Measurements from ENCODE around the gene ALKBH5.

The ALKBH5 gene

GRCh38 chr17:18245038-18245776, 61.6 kb downstream of the ALKBH5 start:
- H3K4me1 ChIP-seq (ENCODE audit: control insufficient read depth, insufficient read depth, low read length), result no peaks in the 10 kb centered on the region
- TF ChIP-seq ZNF600 (tag by site-specific recombination; IDR thresholded peaks at IDR 0.05) (no peak), BCL11B (tag by site-specific recombination; IDR thresholded peaks at IDR 0.05; ENCODE audit: low read depth) (peak; percentile 69; the same call in 1 of the 2 replicates), ATF2 (tag by site-specific recombination; IDR thresholded peaks at IDR 0.05; ENCODE audit: low read depth) (peak; percentile 75)

GRCh38 chr17:18246109-18246725, 62.6 kb downstream of the ALKBH5 start:
- Histone ChIP-seq H3K27ac (ENCODE audit: extremely low read depth, low read depth, low read length) (no peak overlapping the region), H3K36me3 (ENCODE audit: control insufficient read depth in 2 of 2, insufficient read depth in 1 of 2, low read length in 2 of 2) (peaks cover 6 to 88% of the 10 kb centered on the region in 2 experiments; a peak in 2 of 3 replicates), H3K9me3 (ENCODE audit: control insufficient read depth, insufficient read depth, low read depth, low read length) (no peaks in the 10 kb centered on the region), H3K4me1 (ENCODE audit: control insufficient read depth, insufficient read depth, low read length) (no peaks in the 10 kb centered on the region), H3K4me3 (ENCODE audit: low read depth, low read length) (no peak overlapping the region)
- ChIA-PET POLR2A (interaction anchor here (1.9 kb wide), 1 partner anchor 62 kb away, joined by 5 read pairs; the partner anchor contains the start of gene ALKBH5), CTCF (interaction anchor here (0.5 kb wide), 1 partner anchor 30 kb away, joined by 5 read pairs; no protein-coding TSS in a partner anchor)
- TF ChIP-seq HOXD13 (CRISPR knock-in tag; IDR thresholded peaks at IDR 0.05; ENCODE audit: borderline replicate concordance) (no peak), ZBTB17 (tag by site-specific recombination; IDR thresholded peaks at IDR 0.05) (no peak), ZNF311 (tag by site-specific recombination; IDR thresholded peaks at IDR 0.05; ENCODE audit: borderline replicate concordance) (no peak), ZBTB1 (tag by site-specific recombination; IDR thresholded peaks at IDR 0.05) (no peak), ZNF132 (tag by site-specific recombination; IDR thresholded peaks at IDR 0.05; ENCODE audit: borderline replicate concordance) (no peak), SP2 (tag by site-specific recombination; IDR thresholded peaks at IDR 0.05) (no peak), TCF7L2 (IDR thresholded peaks at IDR 0.05; ENCODE audit: borderline replicate concordance, low read depth, low read length) (no peak), ZNF843 (tag by site-specific recombination; IDR thresholded peaks at IDR 0.05) (no peak), ZNF155 (tag by site-specific recombination; IDR thresholded peaks at IDR 0.05) (no peak), ZNF510 (tag by site-specific recombination; IDR thresholded peaks at IDR 0.05; ENCODE audit: insufficient replicate concordance) (no peak), GLI4 (tag by site-specific recombination; IDR thresholded peaks at IDR 0.05) (no peak), REPIN1 (tag by site-specific recombination; IDR thresholded peaks at IDR 0.05; ENCODE audit: low read depth) (no peak), ZNF184 (tag by site-specific recombination; IDR thresholded peaks at IDR 0.05) (no peak), ZNF174 (tag by site-specific recombination; IDR thresholded peaks at IDR 0.05) (no peak), ZNF416 (tag by site-specific recombination; IDR thresholded peaks at IDR 0.05) (no peak), ZNF274 (IDR thresholded peaks at IDR 0.05; ENCODE audit: low read length) (no peak), ZNF274 (tag by site-specific recombination; IDR thresholded peaks at IDR 0.05; ENCODE audit: borderline replicate concordance) (no peak), ZNF18 (tag by site-specific recombination; IDR thresholded peaks at IDR 0.05) (no peak), KLF1 (tag by site-specific recombination; IDR thresholded peaks at IDR 0.05) (no peak), ZNF157 (tag by site-specific recombination; IDR thresholded peaks at IDR 0.05) (no peak)

More at GRCh38 chr17:18245038-18245776, 61.6 kb downstream of the ALKBH5 start:
- Histone ChIP-seq H3K36me3 (ENCODE audit: control insufficient read depth in 2 of 2, insufficient read depth in 1 of 2, low read length in 2 of 2) (peaks cover 6 to 88% of the 10 kb centered on the region in 2 experiments; a peak in 2 of 3 replicates), H3K27ac (ENCODE audit: extremely low read depth, low read depth, low read length) (no peak overlapping the region), H3K4me3 (ENCODE audit: low read depth, low read length) (no peak overlapping the region), H3K9me3 (ENCODE audit: control insufficient read depth, insufficient read depth, low read depth, low read length) (no peaks in the 10 kb centered on the region)
- CTCF ChIA-PET, result no interaction called here
- POLR2A ChIA-PET, result no interaction called here

Data from HEK293 (cell line).